Gastrocnemius medialis (tissue), 4 donors: ENCODE data around the gene GPR132. TPM values are rescaled to one million over a fixed set of nuclear protein-coding genes. Genes with fewer than 3 reads are reported as not detected.
"Not testable (repeated sequence)": the region's sequence is repeated elsewhere in the genome, so short reads cannot be mapped to it uniquely, and the experiment has no call there.

Experiments used
- ATAC-seq, 2 donors: fragments of 150-250 bp; one replicate each; pipeline ENCODE4 v1.9.1; 2016
- DNase-seq, 2 donors: peaks; one replicate each; pipeline ENCODE4 v3.0.0-alpha.2; 2019
- H3K27ac ChIP-seq, 4 donors: fragments of 200-600 bp; sonication (generic); 1 replicate in 1 of 4; 2 replicates in 3 of 4; pipeline ENCODE4 v1.5.1; 2016 to 2018; ENCODE audit warnings: mild to moderate bottlenecking in 2 of 4, moderate library complexity in 1 of 4
- H3K27me3 ChIP-seq, 3 donors: fragments of 200-600 bp; sonication (generic) in 2 of 3; 1 replicate in 1 of 3; 2 replicates in 2 of 3; pipeline versions ENCODE4 v1.5.1 to v1.6.0; 2016 to 2019; ENCODE audit warnings: mild to moderate bottlenecking in 1 of 3, moderate library complexity in 1 of 3
- H3K36me3 ChIP-seq, 2 donors: fragments of 200-600 bp; sonication (generic) in 1 of 2; one replicate each; pipeline ENCODE4 v1.5.1; 2017 to 2018
- H3K4me1 ChIP-seq, 2 donors: fragments of 200-600 bp; sonication (generic) in 1 of 2; one replicate each; pipeline ENCODE4 v1.5.1; 2016 to 2017; ENCODE audit warnings: mild to moderate bottlenecking in 2 of 2
- H3K4me3 ChIP-seq, 4 donors: fragments of 200-600 bp; sonication (generic) in 3 of 4; 1 replicate in 1 of 4; 2 replicates in 3 of 4; pipeline ENCODE4 v1.5.1; 2016 to 2019; ENCODE audit warnings: mild to moderate bottlenecking in 2 of 4
- H3K9me3 ChIP-seq, 3 donors: fragments of 200-600 bp; sonication (generic) in 2 of 3; 1 replicate in 1 of 3; 2 replicates in 2 of 3; pipeline ENCODE4 v1.5.1; 2016 to 2019
- CTCF ChIP-seq, 5 experiments: fragments of 450-650 bp in 3 of 5; fragments of 200-600 bp in 2 of 5; sonication (generic) in 2 of 5; IDR thresholded peaks in 4 of 5; conservative IDR thresholded peaks in 1 of 5; 1 replicate in 4 of 5; 2 replicates in 1 of 5; pipeline ENCODE4 v1.5.1; 2016 to 2019; ENCODE audit warnings: antibody characterized with exemption in 5 of 5, mild to moderate bottlenecking in 3 of 5, moderate library complexity in 3 of 5
- POLR2A ChIP-seq, 2 donors: fragments of 450-650 bp; IDR thresholded peaks; one replicate each; pipeline ENCODE4 v1.6.1; 2017; ENCODE audit warnings: antibody characterized with exemption in 2 of 2, mild to moderate bottlenecking in 2 of 2, moderate library complexity in 2 of 2
- in situ Hi-C, 4 donors: fragments of 200-750 bp; cut with MboI; loops; one replicate each; pipeline versions ENCODE4 v1.15.0 to v1.8.0; 2017; ENCODE audit warnings: low sequenced_read_pairs in 4 of 4
- intact Hi-C: fragments of 100-400 bp; cut with DNase I; formaldehyde crosslinking; loops from one replicate; pipeline ENCODE4 v1.15.1; 2023; ENCODE audit warnings: low total_unique reads
- total RNA-seq, 4 donors: library from RNA; depleted of rRNA; stranded (reverse); fragments of >200 nt; gene quantifications; one replicate each; pipeline versions ENCODE4 v1.1.0 to v1.2.3, GENCODE V29; 2016

GPR132 gene
- total RNA-seq: under 1 TPM; 0.07 to 0.61 (median 0.26) TPM

- in situ Hi-C loops (no loop called here), intact Hi-C loops (no loop called here)
- peak in 1 of 2 donors; percentile 38 for ATAC-seq
- TF ChIP-seq CTCF (IDR thresholded peaks at IDR 0.05 in 4 of 5, conservative IDR thresholded peaks at IDR 0.05 in 1 of 5) (no peak), POLR2A (IDR thresholded peaks at IDR 0.05) (peak in 1 of 2 donors; percentile 30)
- Histone ChIP-seq H3K4me3 (peak within 1 kb of the TSS in 1 of 4 donors; percentile 30), H3K9me3 (no peaks in the 10 kb centered on the region), H3K27ac (peak within 1 kb of the TSS in 2 of 4 donors; percentile 13 to 66), H3K4me1 (peaks cover 0 to 4% of the 10 kb centered on the region in 2 donors), H3K27me3 (no peaks in the 10 kb centered on the region), H3K36me3 (no peaks in the 10 kb centered on the region)
- DNase-seq: peak in 1 of 2 donors; percentile 42
These were observed at the start of gene GPR132 for GRCh38 chr14:105065280-105066228. Gene GPR132 (minus strand): TSS chr14:105065430. CDS start chr14:105055420, 10,010 bp downstream.

- H3K27me3 ChIP-seq, H3K4me3 ChIP-seq, in situ Hi-C loops, intact Hi-C loops, H3K36me3 ChIP-seq, H3K27ac ChIP-seq, H3K9me3 ChIP-seq, DNase-seq, H3K4me1 ChIP-seq, ATAC-seq: not testable (repeated sequence)
These were observed 44.0 kb upstream of the GPR132 start for GRCh38 chr14:105109243-105109642.

- no peak overlapping the region for H3K27ac ChIP-seq
- H3K36me3 ChIP-seq: no peaks in the 10 kb centered on the region
- no peaks in the 10 kb centered on the region for H3K4me1 ChIP-seq
- H3K27me3 ChIP-seq: peaks cover 6 to 16% (median 8%) of the 10 kb centered on the region in 3 donors
- intact Hi-C loops: no loop called here
- no peak for ATAC-seq
- TF ChIP-seq POLR2A (IDR thresholded peaks at IDR 0.05) (no peak), CTCF (IDR thresholded peaks at IDR 0.05 in 4 of 5, conservative IDR thresholded peaks at IDR 0.05 in 1 of 5) (no peak)
- in situ Hi-C loops: no loop called here
- H3K9me3 ChIP-seq: peaks cover 0 to 3% (median 0%) of the 10 kb centered on the region in 3 donors
- H3K4me3 ChIP-seq: no peak overlapping the region
- no peak for DNase-seq
These were observed 43.3 kb upstream of the GPR132 start for GRCh38 chr14:105108516-105108864.

GRCh38 chr14:105107781-105108515 is 42.7 kb upstream of the GPR132 start:
- ATAC-seq (no peak), DNase-seq (no peak)
- no peaks in the 10 kb centered on the region for H3K4me1 ChIP-seq
- H3K4me3 ChIP-seq: no peak overlapping the region
- peaks cover 6 to 20% (median 10%) of the 10 kb centered on the region in 3 donors for H3K27me3 ChIP-seq
- TF ChIP-seq CTCF (IDR thresholded peaks at IDR 0.05 in 4 of 5, conservative IDR thresholded peaks at IDR 0.05 in 1 of 5): no peak
- no peak for TF ChIP-seq POLR2A (IDR thresholded peaks at IDR 0.05)
- H3K36me3 ChIP-seq: no peaks in the 10 kb centered on the region
- H3K9me3 ChIP-seq: peaks cover 0 to 5% (median 0%) of the 10 kb centered on the region in 3 donors
- no peak overlapping the region for H3K27ac ChIP-seq
- intact Hi-C loops: no loop called here
- in situ Hi-C loops: no loop called here

- Histone ChIP-seq H3K27me3 (peaks cover 6 to 20% (median 10%) of the 10 kb centered on the region in 3 donors), H3K36me3 (no peaks in the 10 kb centered on the region), H3K4me1 (no peaks in the 10 kb centered on the region), H3K4me3 (no peak overlapping the region), H3K9me3 (peaks cover 0 to 5% (median 0%) of the 10 kb centered on the region in 3 donors), H3K27ac (no peak overlapping the region)
- no peak for ATAC-seq
- TF ChIP-seq CTCF (IDR thresholded peaks at IDR 0.05 in 4 of 5, conservative IDR thresholded peaks at IDR 0.05 in 1 of 5): no peak
- no peak for TF ChIP-seq POLR2A (IDR thresholded peaks at IDR 0.05)
- in situ Hi-C loops (no loop called here), intact Hi-C loops (no loop called here)
- DNase-seq: no peak
These were observed 42.1 kb upstream of the GPR132 start for GRCh38 chr14:105107351-105107750.
